GM12873 (cell line): ENCODE measurements around the gene MAEA.

Source experiments
- TF ChIP-seq, protein P1 (sequence below): IDR thresholded peaks from 2 replicates; pipeline ENCODE4 v1.5.1; 2012; ENCODE audit warnings: low read depth, mild to moderate bottlenecking, moderate library complexity, low read length, control low read depth; ENCODE audit not compliant: insufficient read depth; ENCODE audit errors: missing control alignments

MAEA gene

GRCh38 chr4:1300466-1301455, 11.1 kb downstream of the MAEA start:
- TF ChIP-seq, protein P1, sequence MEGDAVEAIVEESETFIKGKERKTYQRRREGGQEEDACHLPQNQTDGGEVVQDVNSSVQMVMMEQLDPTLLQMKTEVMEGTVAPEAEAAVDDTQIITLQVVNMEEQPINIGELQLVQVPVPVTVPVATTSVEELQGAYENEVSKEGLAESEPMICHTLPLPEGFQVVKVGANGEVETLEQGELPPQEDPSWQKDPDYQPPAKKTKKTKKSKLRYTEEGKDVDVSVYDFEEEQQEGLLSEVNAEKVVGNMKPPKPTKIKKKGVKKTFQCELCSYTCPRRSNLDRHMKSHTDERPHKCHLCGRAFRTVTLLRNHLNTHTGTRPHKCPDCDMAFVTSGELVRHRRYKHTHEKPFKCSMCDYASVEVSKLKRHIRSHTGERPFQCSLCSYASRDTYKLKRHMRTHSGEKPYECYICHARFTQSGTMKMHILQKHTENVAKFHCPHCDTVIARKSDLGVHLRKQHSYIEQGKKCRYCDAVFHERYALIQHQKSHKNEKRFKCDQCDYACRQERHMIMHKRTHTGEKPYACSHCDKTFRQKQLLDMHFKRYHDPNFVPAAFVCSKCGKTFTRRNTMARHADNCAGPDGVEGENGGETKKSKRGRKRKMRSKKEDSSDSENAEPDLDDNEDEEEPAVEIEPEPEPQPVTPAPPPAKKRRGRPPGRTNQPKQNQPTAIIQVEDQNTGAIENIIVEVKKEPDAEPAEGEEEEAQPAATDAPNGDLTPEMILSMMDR = no peak

DNA sequence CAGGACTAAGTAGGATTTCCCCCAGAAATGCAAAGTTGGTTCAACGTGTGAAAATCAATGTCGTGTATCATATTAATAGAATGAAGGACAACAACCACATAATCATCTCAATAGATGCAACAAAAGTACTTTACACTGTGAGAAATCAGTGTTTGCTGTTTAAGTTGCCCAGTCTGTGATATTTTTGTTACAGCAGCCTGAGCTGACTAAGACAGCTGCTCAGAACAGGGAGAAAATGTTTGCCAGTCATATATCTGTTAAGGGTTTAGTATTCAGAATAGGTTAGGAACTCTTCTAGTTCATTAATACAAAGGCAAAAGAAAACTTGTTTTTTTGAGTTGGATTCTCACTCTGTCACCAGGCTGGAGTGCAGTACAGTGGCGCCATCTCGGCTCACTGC, 12.5 kb downstream of the MAEA start:
- TF ChIP-seq, protein P1 = no peak

- TF ChIP-seq, protein P1 = no peak
Observed at GRCh38 chr4:1305261-1305711, 15.6 kb downstream of the MAEA start.

DNA sequence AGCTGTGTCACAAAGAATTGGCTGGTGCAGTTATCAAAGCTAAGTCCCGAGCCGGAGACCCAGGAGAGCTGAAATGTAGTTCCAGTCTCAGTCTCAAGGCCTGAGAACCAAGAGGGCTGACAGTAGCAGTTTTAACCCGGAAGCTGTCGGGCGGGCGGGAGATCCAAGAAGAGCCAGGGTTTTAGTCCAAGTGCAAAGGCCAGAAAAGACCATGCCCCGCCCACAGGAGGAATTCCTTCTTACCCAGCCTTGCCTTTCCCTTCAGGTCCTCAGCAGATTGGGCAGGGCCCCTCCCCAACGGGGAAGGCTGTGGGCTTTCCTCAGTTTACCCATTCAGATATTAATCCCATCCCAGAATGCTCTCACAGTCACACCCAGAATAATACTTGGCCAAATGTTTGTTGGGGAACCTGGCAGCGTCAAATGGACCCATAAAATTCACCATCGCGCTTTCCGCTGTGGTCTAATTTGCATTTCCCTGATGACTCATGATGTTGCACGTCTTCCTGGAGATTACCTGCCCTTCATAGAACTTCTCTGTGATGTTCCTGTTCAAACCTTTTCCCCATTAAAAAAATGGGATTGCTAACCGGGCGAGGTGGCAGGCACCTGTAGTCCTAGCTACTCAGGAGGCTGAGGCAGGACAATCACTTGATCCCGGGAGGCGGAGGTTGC, 16.2 kb downstream of the MAEA start:
- TF ChIP-seq, protein P1 = no peak

GRCh38 chr4:1307951-1308735, 18.5 kb downstream of the MAEA start:
- TF ChIP-seq, protein P1 = no peak

DNA sequence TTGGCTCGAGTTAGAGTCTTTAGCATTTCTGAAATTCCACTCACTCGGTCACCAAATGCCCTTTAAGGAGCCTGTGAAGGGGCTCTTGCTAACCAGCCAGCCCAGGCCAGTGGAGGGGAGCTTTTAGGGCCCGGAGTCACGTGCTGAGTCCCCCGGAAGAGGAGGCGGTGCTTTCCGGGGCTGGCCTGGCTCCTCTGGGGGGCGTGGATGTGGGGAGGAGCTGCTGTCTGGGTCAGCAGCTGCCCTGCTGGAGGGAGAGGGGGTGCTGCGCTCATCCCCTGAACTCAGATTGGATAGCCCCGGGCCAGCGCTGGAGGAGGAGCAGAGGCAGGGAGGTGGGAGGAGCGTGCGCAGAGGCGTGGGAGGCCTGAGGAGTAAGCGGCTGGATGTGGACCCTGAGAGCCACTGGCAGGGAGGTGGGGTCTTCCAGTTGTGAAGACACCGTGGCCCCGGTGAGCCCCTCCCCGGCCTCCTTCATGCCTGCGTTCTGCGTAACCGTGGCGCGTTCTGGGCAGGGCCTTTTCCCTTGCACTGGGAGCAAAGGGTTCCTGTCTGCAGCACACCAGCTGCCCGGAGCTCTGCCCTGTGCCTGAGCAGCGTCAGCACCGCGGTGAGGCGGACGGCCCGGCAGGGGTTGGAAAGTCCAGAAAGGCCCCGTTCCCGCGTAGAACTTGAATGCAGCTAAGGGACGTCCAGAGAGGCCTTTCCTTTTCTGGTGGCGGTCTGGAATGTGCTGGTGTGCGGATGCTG, 19.7 kb downstream of the MAEA start:
- TF ChIP-seq, protein P1 = no peak
